HEK293 (cell line): ENCODE results near the gene MYO5C.

ENCODE experiments used
- CTCF ChIA-PET: fragments of 350-600 bp; formaldehyde crosslinking; extraction: SDS; loops from one replicate; lab custom pipeline; 2021; ENCODE audit warnings: antibody characterized with exemption; lab: Yijun Ruan, JAX
- POLR2A ChIA-PET: fragments of 300-600 bp; formaldehyde crosslinking; extraction: SDS; loops from one replicate; lab custom pipeline; 2020; ENCODE audit warnings: antibody characterized with exemption, inconsistent platforms; lab: Yijun Ruan, JAX
- H3K27ac ChIP-seq: fragments of 200-500 bp; sonication (Bioruptor generic); 2 replicates; pipeline ENCODE4 v1.5.1; 2014; ENCODE audit warnings: low read depth, low read length, control low read depth, inconsistent platforms; ENCODE audit errors: extremely low read depth
- H3K36me3 ChIP-seq, 2 experiments: fragments of 200-500 bp in 1 of 2; sonication (Bioruptor generic) in 1 of 2; 1 replicate in 1 of 2; 2 replicates in 1 of 2; pipeline ENCODE4 v1.5.1; 2014 to 2017; ENCODE audit warnings: inconsistent platforms in 2 of 2, low read length in 2 of 2; ENCODE audit not compliant: control insufficient read depth in 2 of 2, insufficient read depth in 1 of 2
- H3K4me1 ChIP-seq: fragments of 200-500 bp; sonication (Bioruptor generic); 2 replicates; pipeline ENCODE4 v1.5.1; 2014; ENCODE audit warnings: mild to moderate bottlenecking, low read length, inconsistent platforms; ENCODE audit not compliant: control insufficient read depth, insufficient read depth
- H3K4me3 ChIP-seq: 2 replicates; pipeline ENCODE4 v1.5.1; 2011; ENCODE audit warnings: low read depth, mild to moderate bottlenecking, control low read depth, low read length, moderate library complexity
- H3K9me3 ChIP-seq: fragments of 200-500 bp; sonication (Bioruptor generic); 2 replicates; pipeline ENCODE4 v1.5.1; 2014; ENCODE audit warnings: low read depth, low read length, inconsistent platforms; ENCODE audit not compliant: control insufficient read depth, insufficient read depth
- BCL6B ChIP-seq: fragments of 450-650 bp; formaldehyde crosslinking; IDR thresholded peaks from 2 replicates; pipeline ENCODE4 v1.5.1; 2017; ENCODE audit warnings: missing biosample characterization, missing genetic modification characterization
- CTCF ChIP-seq: fragments of 450-650 bp; formaldehyde crosslinking; IDR thresholded peaks from 2 replicates; pipeline ENCODE4 v1.5.1; 2016; ENCODE audit warnings: missing biosample characterization, missing genetic modification characterization
- KLF16 ChIP-seq: fragments of 450-650 bp; formaldehyde crosslinking; IDR thresholded peaks from 2 replicates; pipeline ENCODE4 v1.5.1; 2017; ENCODE audit warnings: missing biosample characterization, missing genetic modification characterization
- KLF17 ChIP-seq: fragments of 450-650 bp; formaldehyde crosslinking; IDR thresholded peaks from 2 replicates; pipeline ENCODE4 v1.5.1; 2016; ENCODE audit warnings: missing biosample characterization, missing genetic modification characterization
- PRDM4 ChIP-seq: fragments of 450-650 bp; formaldehyde crosslinking; IDR thresholded peaks from 2 replicates; pipeline ENCODE4 v1.5.1; 2017; ENCODE audit warnings: missing biosample characterization, missing genetic modification characterization
- SP2 ChIP-seq: fragments of 450-650 bp; formaldehyde crosslinking; IDR thresholded peaks from 2 replicates; pipeline ENCODE4 v1.5.1; 2016; ENCODE audit warnings: missing biosample characterization, missing genetic modification characterization
- YY1 ChIP-seq: fragments of 450-650 bp; formaldehyde crosslinking; IDR thresholded peaks from 2 replicates; pipeline ENCODE4 v1.5.1; 2018; ENCODE audit warnings: missing biosample characterization, missing genetic modification characterization
- ZBTB10 ChIP-seq: fragments of 450-650 bp; formaldehyde crosslinking; IDR thresholded peaks from 2 replicates; pipeline ENCODE4 v1.5.1; 2016; ENCODE audit warnings: missing biosample characterization, missing genetic modification characterization
- ZBTB20 ChIP-seq: fragments of 450-650 bp; formaldehyde crosslinking; IDR thresholded peaks from 2 replicates; pipeline ENCODE4 v1.5.1; 2016; ENCODE audit warnings: missing biosample characterization, missing genetic modification characterization
- ZNF140 ChIP-seq: fragments of 450-650 bp; formaldehyde crosslinking; IDR thresholded peaks from 2 replicates; pipeline ENCODE4 v1.5.1; 2016; ENCODE audit warnings: missing biosample characterization, missing genetic modification characterization
- ZNF155 ChIP-seq: fragments of 450-650 bp; formaldehyde crosslinking; IDR thresholded peaks from 2 replicates; pipeline ENCODE4 v1.5.1; 2016; ENCODE audit warnings: missing biosample characterization, missing genetic modification characterization
- ZNF2 ChIP-seq: fragments of 450-650 bp; formaldehyde crosslinking; IDR thresholded peaks from 2 replicates; pipeline ENCODE4 v1.5.1; 2016; ENCODE audit warnings: missing biosample characterization, missing genetic modification characterization
- ZNF202 ChIP-seq: fragments of 450-650 bp; formaldehyde crosslinking; IDR thresholded peaks from 2 replicates; pipeline ENCODE4 v1.5.1; 2016; ENCODE audit warnings: missing biosample characterization, missing genetic modification characterization, borderline replicate concordance
- ZNF302 ChIP-seq: fragments of 450-650 bp; formaldehyde crosslinking; IDR thresholded peaks from 2 replicates; pipeline ENCODE4 v1.5.1; 2016; ENCODE audit warnings: missing biosample characterization, missing genetic modification characterization, low read depth
- ZNF404 ChIP-seq: fragments of 450-650 bp; formaldehyde crosslinking; IDR thresholded peaks from 2 replicates; pipeline ENCODE4 v1.5.1; 2017; ENCODE audit warnings: missing biosample characterization, missing genetic modification characterization
- ZNF433 ChIP-seq: fragments of 450-650 bp; formaldehyde crosslinking; IDR thresholded peaks from 2 replicates; pipeline ENCODE4 v1.5.1; 2016; ENCODE audit warnings: missing biosample characterization, missing genetic modification characterization, low read depth
- ZNF501 ChIP-seq: fragments of 450-650 bp; formaldehyde crosslinking; IDR thresholded peaks from 2 replicates; pipeline ENCODE4 v1.5.1; 2016; ENCODE audit warnings: missing biosample characterization, missing genetic modification characterization
- ZNF658 ChIP-seq: fragments of 450-650 bp; formaldehyde crosslinking; IDR thresholded peaks from 2 replicates; pipeline ENCODE4; 2016; ENCODE audit warnings: missing biosample characterization, missing genetic modification characterization
- ZNF670 ChIP-seq: fragments of 450-650 bp; formaldehyde crosslinking; IDR thresholded peaks from 2 replicates; pipeline ENCODE4 v1.5.1; 2016; ENCODE audit warnings: missing biosample characterization, missing genetic modification characterization, low read depth
- ZNF677 ChIP-seq: fragments of 450-650 bp; IDR thresholded peaks from 2 replicates; pipeline ENCODE4 v1.5.0; 2018; ENCODE audit warnings: missing biosample characterization, mild to moderate bottlenecking, missing genetic modification characterization, moderate library complexity
- ZNF747 ChIP-seq: fragments of 450-650 bp; formaldehyde crosslinking; IDR thresholded peaks from 2 replicates; pipeline ENCODE4 v1.5.1; 2016; ENCODE audit warnings: missing biosample characterization, missing genetic modification characterization
- ZNF777 ChIP-seq: fragments of 450-650 bp; formaldehyde crosslinking; IDR thresholded peaks from 2 replicates; pipeline ENCODE4 v1.5.1; 2017; ENCODE audit warnings: missing biosample characterization, missing genetic modification characterization, borderline replicate concordance
- ZNF785 ChIP-seq: fragments of 450-650 bp; formaldehyde crosslinking; IDR thresholded peaks from 2 replicates; pipeline ENCODE4 v1.5.1; 2016; ENCODE audit warnings: missing biosample characterization, missing genetic modification characterization
- ZNF843 ChIP-seq: fragments of 450-650 bp; formaldehyde crosslinking; IDR thresholded peaks from 2 replicates; pipeline ENCODE4 v1.5.1; 2016; ENCODE audit warnings: missing biosample characterization, missing genetic modification characterization
- ZSCAN4 ChIP-seq: fragments of 450-650 bp; formaldehyde crosslinking; IDR thresholded peaks from 2 replicates; pipeline ENCODE4 v1.5.1; 2017; ENCODE audit warnings: missing biosample characterization, missing genetic modification characterization

The MYO5C gene

GRCh38 chr15:52161406-52161966 lies 134.1 kb downstream of the MYO5C start:
- no peak overlapping the region for H3K4me3 ChIP-seq
- H3K36me3 ChIP-seq, result peaks cover 0 to 3% of the 10 kb centered on the region in 2 experiments; a peak in 1 of 3 replicates
- no peak overlapping the region for H3K27ac ChIP-seq
- H3K4me1 ChIP-seq, result no peaks in the 10 kb centered on the region
- no peaks in the 10 kb centered on the region for H3K9me3 ChIP-seq
- ChIA-PET CTCF (no interaction called here), POLR2A (no interaction called here)
- TF ChIP-seq ZNF658 (tag by site-specific recombination), result no peak
- TF ChIP-seq YY1 (tag by site-specific recombination), result no peak
- TF ChIP-seq ZNF404 (tag by site-specific recombination), result no peak
- no peak for TF ChIP-seq ZSCAN4
- no peak for TF ChIP-seq ZNF433 (tag by site-specific recombination)
- TF ChIP-seq ZNF785 (tag by site-specific recombination), result no peak
- TF ChIP-seq ZNF843, result no peak
- TF ChIP-seq ZNF677 (tag by site-specific recombination), result no peak
- TF ChIP-seq KLF17 (tag by site-specific recombination), result no peak
- no peak for TF ChIP-seq ZNF302 (tag by site-specific recombination)
- no peak for TF ChIP-seq CTCF (tag by site-specific recombination)
- no peak for TF ChIP-seq ZBTB20 (tag by site-specific recombination)
- TF ChIP-seq KLF16, result no peak
- no peak for TF ChIP-seq ZNF777 (tag by site-specific recombination)
- TF ChIP-seq ZNF155, result no peak
- TF ChIP-seq ZNF202 (tag by site-specific recombination), result no peak

GRCh38 chr15:52159645-52160044 lies 136.0 kb downstream of the MYO5C start:
- Histone ChIP-seq H3K4me1 (no peaks in the 10 kb centered on the region), H3K36me3 (peaks cover 0 to 3% of the 10 kb centered on the region in 2 experiments; a peak in 1 of 3 replicates), H3K4me3 (no peak overlapping the region), H3K9me3 (no peaks in the 10 kb centered on the region), H3K27ac (no peak overlapping the region)
- CTCF ChIA-PET, result no interaction called here
- no peak for TF ChIP-seq ZBTB10 (tag by site-specific recombination)
- TF ChIP-seq ZNF2, result no peak
- no peak for TF ChIP-seq ZNF140 (tag by site-specific recombination)
- no peak for TF ChIP-seq PRDM4 (tag by site-specific recombination)
- no peak for TF ChIP-seq BCL6B (tag by site-specific recombination)
- TF ChIP-seq SP2 (tag by site-specific recombination), result no peak
- TF ChIP-seq ZNF202 (tag by site-specific recombination), result no peak
- TF ChIP-seq ZNF501 (tag by site-specific recombination), result no peak
- TF ChIP-seq ZNF670 (tag by site-specific recombination), result no peak
- TF ChIP-seq ZNF747, result no peak
- POLR2A ChIA-PET, result no interaction called here
